Kidney (tissue), 14 donors: ENCODE results near the gene RNASE8. TPM values are rescaled to one million over a fixed set of nuclear protein-coding genes. Genes with fewer than 3 reads are reported as not detected.

Experiments used
- DNase-seq, 5 donors: peaks; one replicate each; pipeline ENCODE4 v3.0.0-alpha.2; 2013 to 2020
- FAIRE-seq: peaks from 2 replicates; lab custom pipeline; 2012; peaks lifted over from hg19 to GRCh38; lab: Jason Lieb, UNC
- H3K27ac ChIP-seq, 2 donors: one replicate each; pipeline ENCODE4 v1.7.0; 2013; ENCODE audit warnings: low read depth in 2 of 2, low read length in 2 of 2, inconsistent platforms in 1 of 2
- H3K27me3 ChIP-seq: one replicate; pipeline ENCODE4 v1.7.1; 2013; ENCODE audit warnings: low read length, inconsistent platforms; ENCODE audit not compliant: control insufficient read depth, insufficient read depth
- H3K36me3 ChIP-seq, 3 donors: one replicate each; pipeline versions ENCODE4 v1.7.0 to v1.7.1; 2013; ENCODE audit warnings: low read length in 3 of 3, control low read depth in 1 of 3, inconsistent platforms in 1 of 3; ENCODE audit not compliant: insufficient read depth in 3 of 3, control insufficient read depth in 2 of 3
- H3K4me1 ChIP-seq, 3 donors: one replicate each; pipeline versions ENCODE4 v1.7.0 to v1.7.1; 2013; ENCODE audit warnings: low read length in 3 of 3, inconsistent platforms in 1 of 3, low read depth in 1 of 3; ENCODE audit not compliant: control insufficient read depth in 2 of 3, insufficient read depth in 2 of 3
- H3K4me3 ChIP-seq, 3 donors: one replicate each; pipeline versions ENCODE4 v1.7.0 to v1.8.1; 2013; ENCODE audit warnings: low read length in 3 of 3, control low read depth in 1 of 3, inconsistent platforms in 1 of 3
- H3K9ac ChIP-seq, 3 donors: one replicate each; pipeline versions ENCODE4 v1.7.0 to v1.7.1; 2013; ENCODE audit warnings: low read length in 3 of 3, control low read depth in 1 of 3, inconsistent platforms in 1 of 3
- H3K9me3 ChIP-seq, 3 donors: one replicate each; pipeline versions ENCODE4 v1.7.0 to v1.7.1; 2013; ENCODE audit warnings: low read length in 3 of 3, control low read depth in 1 of 3, inconsistent platforms in 1 of 3; ENCODE audit not compliant: control insufficient read depth in 2 of 3, insufficient read depth in 1 of 3
- intact Hi-C: fragments of 100-400 bp; cut with DNase I; formaldehyde crosslinking; loops from one replicate; pipeline ENCODE4 v1.11.1; 2022
- polyA plus RNA-seq: library from polyadenylated mRNA; stranded (reverse); fragments of 350-450 nt; fragmentation: Illumina TruSeq; extraction: RNeasy Lipid Tissue Mini Kit (QIAGEN cat#74804); gene quantifications from one replicate; pipeline ENCODE4 v1.2.3, GENCODE V29; 2014; ENCODE audit warnings: low read depth, low replicate concordance; ENCODE audit not compliant: insufficient read depth
- total RNA-seq: library from RNA; stranded (reverse); fragmentation: NEBNext Ultra II Directional; extraction: Animal tissue kit (Norgen Biotek cat#: 25700); gene quantifications from one replicate; pipeline ENCODE4 v1.2.1, GENCODE V29; 2021
- TF ChIP-seq, protein P1 (sequence below): IDR thresholded peaks from 3 replicates; pipeline ENCODE4 v1.5.1; 2012; ENCODE audit warnings: mild to moderate bottlenecking, moderate library complexity, borderline replicate concordance; ENCODE audit not compliant: insufficient read depth; ENCODE audit errors: extremely low read depth
- donor health status: control.
- donor health status: control.
- donor health status: control.
- donor health status: control.
- donor health status: control.
- donor health status: DM: yes; HTN: yes; CAD: no.
- donor health status: Normal renal cell carcinoma (clear cell type).

The RNASE8 gene
- total and polyA plus RNA-seq, 2 donors from 2014 or later, result not detected

DNA sequence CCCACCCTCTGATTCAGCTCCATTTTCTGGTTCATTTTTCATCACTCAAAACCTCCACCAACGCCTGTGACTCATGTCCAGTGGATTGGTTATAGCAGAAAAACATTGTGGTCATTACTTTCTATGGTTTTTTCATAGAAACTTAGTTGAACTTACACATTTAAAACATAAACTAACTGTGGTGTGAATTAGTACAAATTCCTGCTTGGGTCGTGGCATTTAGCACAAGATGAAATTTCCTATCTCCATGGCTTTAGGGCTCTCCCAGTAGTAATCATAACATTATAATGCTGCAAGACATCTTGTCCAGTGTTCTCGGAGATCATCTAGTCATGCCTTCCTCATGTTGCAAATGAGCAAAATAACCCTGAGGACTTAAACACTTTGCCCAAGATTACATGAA is 8.3 kb upstream of the RNASE8 start:
- TF ChIP-seq, protein P1, sequence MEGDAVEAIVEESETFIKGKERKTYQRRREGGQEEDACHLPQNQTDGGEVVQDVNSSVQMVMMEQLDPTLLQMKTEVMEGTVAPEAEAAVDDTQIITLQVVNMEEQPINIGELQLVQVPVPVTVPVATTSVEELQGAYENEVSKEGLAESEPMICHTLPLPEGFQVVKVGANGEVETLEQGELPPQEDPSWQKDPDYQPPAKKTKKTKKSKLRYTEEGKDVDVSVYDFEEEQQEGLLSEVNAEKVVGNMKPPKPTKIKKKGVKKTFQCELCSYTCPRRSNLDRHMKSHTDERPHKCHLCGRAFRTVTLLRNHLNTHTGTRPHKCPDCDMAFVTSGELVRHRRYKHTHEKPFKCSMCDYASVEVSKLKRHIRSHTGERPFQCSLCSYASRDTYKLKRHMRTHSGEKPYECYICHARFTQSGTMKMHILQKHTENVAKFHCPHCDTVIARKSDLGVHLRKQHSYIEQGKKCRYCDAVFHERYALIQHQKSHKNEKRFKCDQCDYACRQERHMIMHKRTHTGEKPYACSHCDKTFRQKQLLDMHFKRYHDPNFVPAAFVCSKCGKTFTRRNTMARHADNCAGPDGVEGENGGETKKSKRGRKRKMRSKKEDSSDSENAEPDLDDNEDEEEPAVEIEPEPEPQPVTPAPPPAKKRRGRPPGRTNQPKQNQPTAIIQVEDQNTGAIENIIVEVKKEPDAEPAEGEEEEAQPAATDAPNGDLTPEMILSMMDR, result no peak
- intact Hi-C loops, result no loop called here
- H3K27me3 ChIP-seq, result no peaks in the 10 kb centered on the region
- DNase-seq (no peak), FAIRE-seq (no peak)
- no peaks in the 10 kb centered on the region for H3K9me3 ChIP-seq
- H3K27ac ChIP-seq, result no peak overlapping the region
- H3K36me3 ChIP-seq, result no peaks in the 10 kb centered on the region
- no peak overlapping the region for H3K9ac ChIP-seq
- peaks cover 0 to 11% (median 3%) of the 10 kb centered on the region in 3 donors for H3K4me1 ChIP-seq
- H3K4me3 ChIP-seq, result no peak overlapping the region

DNA sequence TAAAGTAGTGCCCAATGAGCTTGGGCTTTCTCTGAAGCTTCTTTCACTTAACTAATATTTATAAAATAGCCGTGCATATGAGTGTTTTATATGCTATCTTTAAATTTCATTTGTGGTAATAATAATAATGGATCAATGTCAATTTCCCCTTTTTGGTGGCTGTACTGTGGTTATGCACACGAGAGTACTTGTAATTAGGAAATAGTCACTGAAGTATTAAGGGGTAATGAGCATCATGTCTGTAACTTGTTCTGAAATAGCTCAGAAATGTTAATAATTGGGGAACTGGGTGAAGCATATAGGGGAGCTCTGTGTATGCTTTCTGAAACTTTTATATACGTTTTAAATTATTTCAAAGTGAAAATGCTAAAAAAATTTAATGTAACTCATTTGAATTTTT is 7.0 kb upstream of the RNASE8 start:
- H3K36me3 ChIP-seq, result no peaks in the 10 kb centered on the region
- DNase-seq (no peak), FAIRE-seq (no peak)
- intact Hi-C loops, result no loop called here
- no peaks in the 10 kb centered on the region for H3K9me3 ChIP-seq
- TF ChIP-seq, protein P1, result no peak
- no peak overlapping the region for H3K4me3 ChIP-seq
- H3K9ac ChIP-seq, result no peak overlapping the region
- H3K27ac ChIP-seq, result no peak overlapping the region
- H3K27me3 ChIP-seq, result no peaks in the 10 kb centered on the region
- H3K4me1 ChIP-seq, result peaks cover 0 to 17% (median 3%) of the 10 kb centered on the region in 3 donors

DNA sequence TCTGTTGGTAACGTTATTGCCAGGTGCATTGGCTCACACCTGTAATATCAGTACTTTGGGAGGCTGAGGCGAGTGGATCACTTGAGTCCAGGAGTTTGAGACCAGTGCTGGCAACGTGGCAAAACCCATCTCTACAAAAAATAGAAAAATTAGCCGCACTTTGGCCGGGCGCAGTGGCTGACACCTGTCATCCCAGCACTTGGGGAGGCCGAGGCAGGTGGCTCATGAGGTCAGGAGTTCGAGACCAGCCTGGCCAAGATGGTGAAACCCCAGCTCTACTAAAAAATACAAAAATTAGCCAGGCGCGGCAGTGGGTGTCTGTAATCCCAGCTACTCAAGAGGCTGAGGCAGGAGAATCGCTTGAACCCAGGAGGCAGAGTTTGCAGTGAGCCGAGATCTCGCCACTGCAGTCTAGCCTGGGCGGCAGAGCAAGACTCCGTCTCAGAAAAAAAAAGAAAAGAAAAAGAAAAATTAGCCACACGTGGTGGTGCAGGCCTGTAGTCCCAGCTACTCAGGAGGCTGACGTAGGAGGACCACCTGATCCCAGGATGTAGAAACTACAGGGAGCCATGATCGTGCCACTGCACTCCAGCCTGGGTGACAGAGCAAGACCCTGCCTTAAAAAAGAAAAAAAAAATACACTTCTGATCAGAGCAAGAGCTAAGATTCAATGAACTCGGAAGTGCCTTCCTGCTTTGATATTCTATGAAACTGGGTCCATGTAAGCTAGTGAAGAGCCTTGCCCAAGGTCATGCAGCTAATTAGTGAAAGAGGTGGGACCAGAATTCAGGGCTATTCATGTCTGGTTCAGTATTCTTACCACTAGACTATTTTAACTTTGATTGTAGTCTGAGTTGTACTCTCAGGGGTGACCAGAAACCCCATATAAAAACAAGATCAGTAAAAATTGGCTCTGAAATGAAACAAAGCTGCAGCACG is 4.2 kb upstream of the RNASE8 start:
- no peak for FAIRE-seq
- Histone ChIP-seq H3K4me3 (no peak overlapping the region), H3K36me3 (no peaks in the 10 kb centered on the region), H3K4me1 (peaks cover 0 to 21% (median 5%) of the 10 kb centered on the region in 3 donors), H3K27ac (no peak overlapping the region), H3K9me3 (no peaks in the 10 kb centered on the region), H3K27me3 (no peaks in the 10 kb centered on the region), H3K9ac (no peak overlapping the region)
- TF ChIP-seq, protein P1, result no peak
- intact Hi-C loops, result no loop called here
- DNase-seq, result no peak
